ENCODE measurements around the gene SMARCAL1.

Gene SMARCAL1

GRCh38 chr2:216412022-216412999, at the start of gene SMARCAL1:
SMARCAL1 (plus strand) TSS chr2:216412484; CDS start chr2:216414705, 2,221 bp downstream.
- DNase-seq (ENCODE audit: low read depth) = peak; percentile 99

GRCh38 chr2:216362730-216363129, 49.6 kb upstream of the SMARCAL1 start:
- DNase-seq (ENCODE audit: low read depth) = peak; percentile 52

GRCh38 chr2:216363221-216363620, 49.1 kb upstream of the SMARCAL1 start:
- no peak for DNase-seq (ENCODE audit: low read depth)

- DNase-seq (ENCODE audit: low read depth) = no peak
Observed at GRCh38 chr2:216365518-216365917, 46.8 kb upstream of the SMARCAL1 start.

GRCh38 chr2:216366777-216367471, 45.4 kb upstream of the SMARCAL1 start:
- DNase-seq (ENCODE audit: low read depth) = no peak

- DNase-seq (ENCODE audit: low read depth) = no peak
Observed at GRCh38 chr2:216369821-216370220, 42.5 kb upstream of the SMARCAL1 start.

- peak; percentile 53 for DNase-seq (ENCODE audit: low read depth)
Observed at GRCh38 chr2:216370961-216371712, 41.1 kb upstream of the SMARCAL1 start.

GRCh38 chr2:216371721-216372702, 40.3 kb upstream of the SMARCAL1 start, which contains the start of gene MARCHF4:
MARCHF4 (minus strand) TSS chr2:216372483; CDS start chr2:216370260, 2,223 bp downstream.
- DNase-seq (ENCODE audit: low read depth) = peak; percentile 94

- DNase-seq (ENCODE audit: low read depth) = peak; percentile 95
Observed at GRCh38 chr2:216372761-216373291, 39.5 kb upstream of the SMARCAL1 start.

GRCh38 chr2:216373896-216374295, 38.4 kb upstream of the SMARCAL1 start:
- DNase-seq (ENCODE audit: low read depth) = peak; percentile 64

GRCh38 chr2:216375286-216375685, 37.0 kb upstream of the SMARCAL1 start:
- no peak for DNase-seq (ENCODE audit: low read depth)

GRCh38 chr2:216379977-216380376, 32.3 kb upstream of the SMARCAL1 start:
- DNase-seq (ENCODE audit: low read depth) = no peak

- peak; percentile 23 for DNase-seq (ENCODE audit: low read depth)
Observed at GRCh38 chr2:216384409-216384808, 27.9 kb upstream of the SMARCAL1 start.

GRCh38 chr2:216385478-216385877, 26.8 kb upstream of the SMARCAL1 start:
- no peak for DNase-seq (ENCODE audit: low read depth)

- DNase-seq (ENCODE audit: low read depth) = no peak
Observed at GRCh38 chr2:216387262-216387661, 25.0 kb upstream of the SMARCAL1 start.

GRCh38 chr2:216388046-216388884, 24.0 kb upstream of the SMARCAL1 start:
- DNase-seq (ENCODE audit: low read depth) = no peak

- DNase-seq (ENCODE audit: low read depth) = no peak
Observed at GRCh38 chr2:216389570-216389969, 22.7 kb upstream of the SMARCAL1 start.

GRCh38 chr2:216391401-216391800, 20.9 kb upstream of the SMARCAL1 start:
- peak; percentile 70 for DNase-seq (ENCODE audit: low read depth)

- no peak for DNase-seq (ENCODE audit: low read depth)
Observed at GRCh38 chr2:216392018-216392562, 20.2 kb upstream of the SMARCAL1 start.

All from ELR (cell line).